Pancreas (tissue), 10 donors: ENCODE data around the gene ACAD11. TPM values are rescaled to one million over a fixed set of nuclear protein-coding genes. Genes with fewer than 3 reads are reported as not detected.
"Not testable (repeated sequence)": the region's sequence is repeated elsewhere in the genome, so short reads cannot be mapped to it uniquely, and the experiment has no call there.

Experiments used
- ATAC-seq, 4 donors: fragments of 200-7000 bp; cut with Tn5 transposase; one replicate each; pipeline versions ENCODE4 v1.8.0 to v1.9.1; 2020; ENCODE audit warnings: mild to moderate bottlenecking in 4 of 4, moderate library complexity in 4 of 4
- DNase-seq, 6 donors: peaks; one replicate each; pipeline ENCODE4 v3.0.0-alpha.2; 2020
- FAIRE-seq: peaks from 2 replicates; lab custom pipeline; 2012; peaks lifted over from hg19 to GRCh38; lab: Jason Lieb, UNC
- H3K27ac ChIP-seq, 4 donors: fragments of 200-600 bp; sonication (generic); 1 replicate in 3 of 4; 2 replicates in 1 of 4; pipeline versions ENCODE4 v1.5.0 to v1.8.0; 2020
- H3K27me3 ChIP-seq, 4 donors: fragments of 200-600 bp; one replicate each; pipeline ENCODE4 v1.8.0; 2021
- H3K36me3 ChIP-seq, 3 donors: fragments of 200-600 bp; sonication (generic) in 1 of 3; one replicate each; pipeline versions ENCODE4 v1.5.0 to v1.8.0; 2020 to 2021
- H3K4me1 ChIP-seq, 3 donors: fragments of 200-600 bp; one replicate each; pipeline ENCODE4 v1.8.0; 2021
- H3K4me3 ChIP-seq, 4 donors: fragments of 200-600 bp; sonication (generic) in 2 of 4; one replicate each; pipeline versions ENCODE4 v1.5.0 to v1.8.0; 2020 to 2021
- H3K9me3 ChIP-seq, 4 donors: fragments of 200-600 bp; one replicate each; pipeline ENCODE4 v1.8.0; 2021
- WGBS, 2 donors: extraction: QIAGEN DNeasy Blood & Tissue Kit; methylation state at CpG; one replicate each; pipeline ENCODE4 v1.1.7; 2013; 5-methylcytosine and 5-hydroxymethylcytosine counted together
- intact Hi-C, 3 donors: fragments of 100-400 bp; cut with DNase I; formaldehyde crosslinking; loops; one replicate each; pipeline versions ENCODE4 v1.11.1 to v1.14.2; 2022
- polyA plus RNA-seq, 2 donors: library from polyadenylated mRNA; stranded (reverse); fragments of 200-250 nt; gene quantifications; one replicate each; pipeline ENCODE4 v1.2.3, GENCODE V29; 2013
- total RNA-seq, 6 donors: library from RNA; stranded (reverse); fragmentation: NEBNext Ultra II Directional in 4 of 6; extraction: Animal tissue kit (Norgen Biotek cat#: 25700) in 4 of 6; gene quantifications; one replicate each; pipeline versions ENCODE4 v1.2.1 to v1.2.4, GENCODE V29; 2021 to 2023
- TF ChIP-seq, protein P1 (sequence below), 4 donors: fragments of 200-600 bp; sonication (generic) in 3 of 4; IDR thresholded peaks; one replicate each; pipeline versions ENCODE4 v1.5.0 to v1.8.0; 2021; ENCODE audit warnings: antibody characterized with exemption in 4 of 4
- donor health status: healthy with polysubstance abuse.
- donor health status: DM: no; HTN: no; CAD: no; lungs with moderate emphysema.
- donor health status: DM: no; HTN: no; CAD: no.
- donor health status: control.
- donor health status: control.
- donor health status: Bipolar disorder and iron deficiency.
- donor health status: DM: yes; HTN: yes; CAD: no.
- donor health status: DM: no; HTN: no; CAD: no.
- donor health status: DM: no; HTN: no; CAD: no.
- donor health status: DM: yes; HTN: yes; CAD: no.

ACAD11 gene
- total and polyA plus RNA-seq, 8 donors, result 6.6 to 31.7 (median 12.4) TPM

DNA sequence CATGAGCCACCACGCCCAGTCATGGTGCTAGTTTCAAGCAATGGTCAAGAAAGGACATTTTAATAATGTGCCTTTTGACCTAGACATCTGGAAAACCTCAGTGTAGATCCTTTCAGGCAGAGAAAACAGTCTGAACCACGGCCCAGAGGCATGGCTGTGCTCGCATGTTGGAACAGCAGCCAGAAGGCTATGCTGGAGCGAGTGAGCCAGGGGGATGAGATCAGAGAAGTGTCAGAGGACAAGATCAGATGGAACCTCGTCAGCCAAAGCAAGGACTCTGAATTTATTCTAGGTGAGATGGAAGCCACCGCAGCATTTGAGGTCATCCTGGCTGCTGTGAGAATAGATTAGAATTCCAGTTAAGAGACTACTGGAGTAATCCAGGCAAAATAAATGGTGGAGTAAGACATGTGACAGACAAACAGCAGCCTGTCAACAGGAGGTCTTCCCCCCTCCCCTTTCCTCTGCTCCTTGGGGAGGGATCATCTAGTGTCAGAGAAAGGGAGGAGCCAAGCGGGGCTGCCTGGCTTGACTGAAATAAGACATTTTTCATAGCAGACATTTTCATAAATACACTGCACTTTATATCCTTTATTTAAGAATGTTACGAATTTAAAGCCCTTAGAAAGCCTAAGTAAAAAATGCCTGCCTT lies 103.0 kb downstream of the ACAD11 start:
- H3K27me3 ChIP-seq, result no peaks in the 10 kb centered on the region
- FAIRE-seq (no peak), ATAC-seq (peak in 1 of 4 donors; percentile 5), DNase-seq (no peak)
- 79 to 84% methylated on average over 8 of the region's 8 CpGs for WGBS, 2 donors
- no peak overlapping the region for H3K4me3 ChIP-seq
- intact Hi-C loops, result no loop called here
- H3K27ac ChIP-seq, result peak overlapping the region; percentile 44 to 74 (median 54)
- H3K36me3 ChIP-seq, result no peaks in the 10 kb centered on the region
- TF ChIP-seq, protein P1, sequence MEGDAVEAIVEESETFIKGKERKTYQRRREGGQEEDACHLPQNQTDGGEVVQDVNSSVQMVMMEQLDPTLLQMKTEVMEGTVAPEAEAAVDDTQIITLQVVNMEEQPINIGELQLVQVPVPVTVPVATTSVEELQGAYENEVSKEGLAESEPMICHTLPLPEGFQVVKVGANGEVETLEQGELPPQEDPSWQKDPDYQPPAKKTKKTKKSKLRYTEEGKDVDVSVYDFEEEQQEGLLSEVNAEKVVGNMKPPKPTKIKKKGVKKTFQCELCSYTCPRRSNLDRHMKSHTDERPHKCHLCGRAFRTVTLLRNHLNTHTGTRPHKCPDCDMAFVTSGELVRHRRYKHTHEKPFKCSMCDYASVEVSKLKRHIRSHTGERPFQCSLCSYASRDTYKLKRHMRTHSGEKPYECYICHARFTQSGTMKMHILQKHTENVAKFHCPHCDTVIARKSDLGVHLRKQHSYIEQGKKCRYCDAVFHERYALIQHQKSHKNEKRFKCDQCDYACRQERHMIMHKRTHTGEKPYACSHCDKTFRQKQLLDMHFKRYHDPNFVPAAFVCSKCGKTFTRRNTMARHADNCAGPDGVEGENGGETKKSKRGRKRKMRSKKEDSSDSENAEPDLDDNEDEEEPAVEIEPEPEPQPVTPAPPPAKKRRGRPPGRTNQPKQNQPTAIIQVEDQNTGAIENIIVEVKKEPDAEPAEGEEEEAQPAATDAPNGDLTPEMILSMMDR (IDR thresholded peaks at IDR 0.05), result no peak
- peaks cover 24 to 32% (median 30%) of the 10 kb centered on the region in 3 donors for H3K4me1 ChIP-seq
- no peaks in the 10 kb centered on the region for H3K9me3 ChIP-seq

DNA sequence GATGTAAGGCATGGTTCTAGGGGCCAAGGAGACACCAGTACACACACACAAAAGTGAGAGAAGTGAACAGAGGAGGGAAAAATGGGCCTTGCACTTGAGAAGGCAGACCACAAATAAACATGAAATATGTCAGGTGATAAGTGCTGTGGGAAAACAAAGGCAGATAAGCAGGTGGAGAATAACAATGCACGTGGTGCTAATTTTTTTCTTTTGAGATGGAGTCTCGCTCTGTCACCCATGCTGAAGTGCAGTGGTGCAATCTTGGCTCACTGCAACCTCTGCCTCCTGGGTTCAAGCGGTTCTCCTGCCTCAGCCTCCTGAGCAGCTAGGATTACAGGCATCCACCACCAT lies 103.6 kb downstream of the ACAD11 start:
- WGBS, 2 donors, result 42% methylated on average over 3 of the region's 3 CpGs
- H3K4me3 ChIP-seq, H3K27me3 ChIP-seq, H3K36me3 ChIP-seq, intact Hi-C loops, FAIRE-seq, H3K9me3 ChIP-seq: not testable (repeated sequence)
- Histone ChIP-seq H3K4me1 (peaks cover 27 to 38% (median 36%) of the 10 kb centered on the region in 3 donors), H3K27ac (peak overlapping the region; percentile 44 to 74 (median 54))
- DNase-seq (peak in 1 of 6 donors; percentile 31), ATAC-seq (peak; percentile 63 to 73 (median 68))

DNA sequence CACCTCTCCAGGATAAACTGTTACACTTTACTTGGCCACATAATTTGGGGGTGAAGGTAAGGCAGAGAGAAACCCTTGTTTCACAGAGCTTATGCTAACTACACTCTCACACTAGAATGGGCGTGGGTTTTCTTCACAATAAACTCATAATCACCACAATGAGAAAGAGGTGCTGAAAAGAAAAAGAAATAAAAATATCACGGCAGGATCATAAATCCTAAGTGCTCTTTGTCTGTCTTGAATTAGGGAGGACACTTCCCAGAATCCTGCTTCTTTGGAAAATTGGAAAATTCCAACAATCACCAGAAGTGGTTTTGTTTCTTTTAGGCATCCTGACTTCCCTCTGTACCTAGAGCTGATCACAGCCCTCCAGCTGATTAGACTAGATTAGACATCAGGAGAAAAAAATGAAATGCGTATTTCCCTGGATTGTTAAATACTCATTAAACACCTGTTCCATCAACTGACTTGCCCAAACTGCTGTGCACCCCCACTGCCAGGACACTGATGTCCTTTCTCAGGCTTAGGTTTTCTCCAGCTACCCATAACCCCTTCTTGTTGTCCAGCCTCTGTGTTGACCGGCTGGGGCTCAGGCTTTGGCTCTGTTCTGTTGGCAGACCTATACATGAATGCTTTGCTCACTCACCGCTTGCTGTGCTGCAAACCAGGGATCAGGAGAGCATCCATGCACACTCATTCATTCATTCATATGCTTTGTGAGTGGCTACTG lies 104.1 kb downstream of the ACAD11 start:
- H3K9me3 ChIP-seq, result no peaks in the 10 kb centered on the region
- FAIRE-seq (no peak), DNase-seq (peak in 3 of 6 donors; percentile 38 to 45 (median 41)), ATAC-seq (peak; percentile 41 to 63 (median 58))
- peak overlapping the region; percentile 44 to 74 (median 54) for H3K27ac ChIP-seq
- H3K4me1 ChIP-seq, result peaks cover 32 to 42% (median 41%) of the 10 kb centered on the region in 3 donors
- H3K4me3 ChIP-seq, result no peak overlapping the region
- H3K36me3 ChIP-seq, result no peaks in the 10 kb centered on the region
- H3K27me3 ChIP-seq, result no peaks in the 10 kb centered on the region
- TF ChIP-seq, protein P1 (IDR thresholded peaks at IDR 0.05), result no peak
- intact Hi-C loops, result no loop called here
- WGBS, 2 donors, result 48 to 49% methylated on average over 5 of the region's 5 CpGs

DNA sequence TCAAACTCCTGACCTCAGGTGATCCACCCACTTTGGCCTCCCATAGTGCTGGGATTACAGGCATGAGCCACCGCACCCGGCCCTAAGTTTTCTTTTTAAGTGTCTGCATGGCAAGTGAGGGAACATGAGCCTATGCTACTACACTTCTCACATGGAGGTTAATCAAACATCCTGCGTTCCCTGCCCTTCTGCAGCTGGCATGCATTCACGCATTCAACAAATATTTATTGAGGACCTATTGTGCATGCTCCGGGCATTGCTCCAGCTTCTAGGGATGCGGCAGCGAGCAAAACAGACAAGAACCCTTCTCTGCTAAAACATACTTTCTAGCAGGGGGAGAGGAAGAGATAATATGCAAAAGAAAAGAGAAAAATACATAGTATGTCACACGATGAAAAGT lies 105.2 kb downstream of the ACAD11 start:
- DNase-seq (peak in 3 of 6 donors; percentile 29 to 39 (median 38)), ATAC-seq (peak; percentile 14 to 37 (median 30)), FAIRE-seq (no peak)
- peak overlapping the region in 2 of 4 donors; percentile 64 to 74 for H3K27ac ChIP-seq
- no peaks in the 10 kb centered on the region for H3K36me3 ChIP-seq
- no peaks in the 10 kb centered on the region for H3K27me3 ChIP-seq
- H3K4me3 ChIP-seq, result no peak overlapping the region
- intact Hi-C loops, result no loop called here
- H3K4me1 ChIP-seq, result peaks cover 36 to 52% (median 52%) of the 10 kb centered on the region in 3 donors
- WGBS, 2 donors, result 11 to 14% methylated on average over 8 of the region's 8 CpGs
- H3K9me3 ChIP-seq, result no peaks in the 10 kb centered on the region
- TF ChIP-seq, protein P1 (IDR thresholded peaks at IDR 0.05), result no peak

DNA sequence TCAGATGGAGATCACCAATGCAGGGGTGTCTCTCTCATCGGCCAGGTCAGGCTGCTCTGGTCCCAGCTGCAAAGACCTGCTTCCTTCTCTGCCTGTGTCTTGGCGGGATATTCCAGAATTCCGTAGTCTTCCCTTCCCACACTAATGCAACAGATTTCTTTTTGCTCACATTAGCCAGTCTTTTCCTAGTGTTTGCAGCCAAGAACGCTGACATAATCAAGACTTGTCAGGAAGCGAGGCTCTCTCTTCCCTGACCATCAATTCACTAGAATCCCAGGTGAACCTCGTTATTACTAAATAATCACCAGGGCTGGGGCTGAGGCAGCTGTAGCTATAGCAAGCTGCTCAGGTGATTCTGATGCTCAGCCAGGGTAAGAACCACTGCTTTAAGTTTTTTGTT lies 105.8 kb downstream of the ACAD11 start:
- FAIRE-seq, result no peak
- no peaks in the 10 kb centered on the region for H3K27me3 ChIP-seq
- WGBS, 2 donors, result 31 to 35% methylated on average over 6 of the region's 6 CpGs
- no peaks in the 10 kb centered on the region for H3K9me3 ChIP-seq
- H3K4me3 ChIP-seq, result no peak overlapping the region
- H3K4me1 ChIP-seq, result peaks cover 36 to 55% (median 52%) of the 10 kb centered on the region in 3 donors
- H3K36me3 ChIP-seq, result no peaks in the 10 kb centered on the region
- no peak for DNase-seq
- peak in 2 of 4 donors; percentile 1 to 6 for ATAC-seq
- peak overlapping the region in 3 of 4 donors; percentile 8 to 74 (median 40) for H3K27ac ChIP-seq
- TF ChIP-seq, protein P1 (IDR thresholded peaks at IDR 0.05), result no peak
- intact Hi-C loops, result no loop called here
